HG03139 (cell line): ENCODE results near the gene RNF224.
A peak's percentile ranks its signal among the peaks of the same experiment; 100 is the strongest.

ENCODE experiments used
- ATAC-seq: cut with Tn5 transposase; IDR thresholded peaks from one replicate; pipeline ENCODE4 v1.9.1; 2021; ENCODE audit not compliant: unreplicated experiment

The RNF224 gene

GRCh38 chr9:137227054-137227852 is at the start of gene RNF224:
RNF224 (plus strand) TSS chr9:137227502; CDS start chr9:137228336, 834 bp downstream.
- ATAC-seq: no peak

DNA sequence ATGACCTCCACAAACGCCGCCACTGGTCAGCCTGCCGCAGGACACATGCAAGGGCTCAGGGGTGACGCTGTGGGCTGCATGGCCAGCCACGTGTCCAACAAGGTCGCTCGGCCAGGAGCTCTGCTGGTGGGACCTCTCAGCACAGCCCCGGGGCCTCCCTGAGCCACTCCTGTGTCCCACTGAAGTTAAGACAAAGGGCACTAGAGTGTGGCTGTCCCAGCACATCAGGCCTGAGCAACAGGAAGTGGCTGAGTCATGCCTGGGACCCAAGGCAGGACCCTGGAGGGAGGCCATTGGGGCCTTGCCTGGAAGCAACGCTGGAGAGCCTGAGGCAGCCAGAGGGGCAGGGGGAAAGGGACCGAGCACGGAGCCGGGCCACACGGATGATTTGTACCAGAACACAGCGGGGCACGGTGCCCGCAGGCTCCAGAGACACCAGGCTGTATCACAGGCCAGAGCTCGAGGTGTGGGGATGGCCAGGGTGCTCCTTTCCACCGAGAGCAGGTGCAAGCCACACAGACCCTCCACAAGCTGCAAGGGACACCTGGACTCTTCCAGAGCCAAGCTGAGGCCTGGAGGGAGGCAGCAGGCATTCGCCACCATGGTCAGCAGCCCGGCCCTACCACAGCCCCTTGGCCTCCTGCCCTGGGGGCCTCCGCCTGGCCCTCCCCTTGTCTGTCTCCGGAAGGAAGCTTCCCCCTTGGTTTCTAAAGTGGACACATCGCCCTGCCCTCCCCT is 48.9 kb upstream of the RNF224 start:
- no peak for ATAC-seq

- ATAC-seq: no peak
Observed at GRCh38 chr9:137178939-137179630, 48.2 kb upstream of the RNF224 start.

DNA sequence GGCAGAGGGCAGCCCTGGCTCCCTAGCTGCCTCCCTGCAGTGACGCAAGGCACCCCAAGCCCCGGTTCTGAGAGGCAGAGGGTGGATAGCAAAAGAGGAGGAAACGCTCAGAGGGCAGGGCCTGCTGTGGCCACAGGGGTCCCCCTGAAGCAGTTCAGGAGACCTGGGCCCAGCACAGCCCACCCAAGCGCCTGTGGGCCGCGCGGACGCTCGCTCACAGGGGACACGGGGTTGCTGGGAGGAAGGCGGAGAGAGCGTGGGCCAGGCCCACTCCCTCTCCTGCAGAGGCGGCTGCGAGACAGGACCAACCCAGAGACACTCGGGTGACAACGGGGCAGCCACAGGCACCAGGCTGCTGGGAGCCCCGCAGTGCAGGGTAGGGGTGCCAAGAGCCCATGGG is 47.5 kb upstream of the RNF224 start:
- no peak for ATAC-seq

DNA sequence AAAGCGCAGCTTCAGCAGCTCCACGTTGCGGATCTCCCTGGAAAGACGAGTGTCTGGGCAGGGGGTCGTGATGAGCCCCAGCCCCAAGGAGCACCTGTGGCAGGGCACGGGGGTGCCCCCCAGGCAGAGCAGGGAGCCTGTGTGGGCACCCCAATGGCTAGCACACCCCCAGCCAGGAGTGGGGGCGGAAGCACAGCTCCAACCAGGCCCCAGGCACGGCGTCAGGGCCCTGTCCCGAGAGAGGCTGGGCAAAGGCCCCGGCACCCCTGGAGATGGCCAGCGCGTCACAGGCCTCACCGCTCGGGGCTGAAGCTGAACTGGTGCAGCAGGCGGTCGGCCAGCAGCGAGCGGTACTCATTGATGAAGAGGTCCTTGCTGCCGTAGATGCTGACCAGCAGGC is 46.8 kb upstream of the RNF224 start:
- ATAC-seq: no peak

DNA sequence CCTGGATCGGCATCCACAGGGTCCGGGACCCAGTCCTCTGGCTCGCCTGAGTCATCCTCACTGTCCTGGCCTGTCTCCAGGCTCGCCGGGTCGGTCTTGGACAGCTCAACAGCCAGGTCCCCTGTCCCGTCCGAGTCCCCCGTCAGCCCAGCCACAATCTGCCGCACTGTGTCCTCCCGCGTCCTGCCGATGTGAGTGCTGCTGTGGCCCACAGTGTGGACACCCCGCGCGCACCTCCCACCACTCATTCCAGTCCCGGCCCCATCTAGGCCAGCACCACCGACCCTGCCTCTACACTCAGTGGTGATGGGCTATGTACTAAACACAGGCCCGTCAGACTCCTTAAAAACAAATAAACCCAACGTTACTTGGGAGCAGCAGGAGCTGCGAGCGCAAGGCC is 45.6 kb upstream of the RNF224 start:
- ATAC-seq: no peak

DNA sequence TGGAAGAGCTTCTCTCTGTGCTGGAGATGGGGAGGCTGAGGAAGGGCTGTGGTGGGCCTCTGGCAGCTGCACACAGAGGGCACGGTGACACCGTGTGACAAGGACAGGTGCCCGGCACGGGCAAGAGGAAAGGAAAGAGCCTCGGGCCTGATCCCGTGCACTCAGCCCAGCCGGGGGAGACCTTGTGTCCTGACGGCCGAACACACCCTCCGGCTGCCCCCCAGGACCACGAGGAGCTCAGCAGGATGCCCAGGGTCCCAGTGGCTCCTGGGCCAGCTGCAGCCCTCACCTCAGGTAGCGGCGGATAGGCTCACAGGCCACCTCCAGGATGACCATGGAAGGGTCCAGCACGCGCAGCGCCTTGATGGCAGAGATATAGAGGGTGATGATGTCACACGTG is 44.5 kb upstream of the RNF224 start:
- ATAC-seq: no peak

- no peak for ATAC-seq
Observed at GRCh38 chr9:137183980-137184595, 43.2 kb upstream of the RNF224 start.

DNA sequence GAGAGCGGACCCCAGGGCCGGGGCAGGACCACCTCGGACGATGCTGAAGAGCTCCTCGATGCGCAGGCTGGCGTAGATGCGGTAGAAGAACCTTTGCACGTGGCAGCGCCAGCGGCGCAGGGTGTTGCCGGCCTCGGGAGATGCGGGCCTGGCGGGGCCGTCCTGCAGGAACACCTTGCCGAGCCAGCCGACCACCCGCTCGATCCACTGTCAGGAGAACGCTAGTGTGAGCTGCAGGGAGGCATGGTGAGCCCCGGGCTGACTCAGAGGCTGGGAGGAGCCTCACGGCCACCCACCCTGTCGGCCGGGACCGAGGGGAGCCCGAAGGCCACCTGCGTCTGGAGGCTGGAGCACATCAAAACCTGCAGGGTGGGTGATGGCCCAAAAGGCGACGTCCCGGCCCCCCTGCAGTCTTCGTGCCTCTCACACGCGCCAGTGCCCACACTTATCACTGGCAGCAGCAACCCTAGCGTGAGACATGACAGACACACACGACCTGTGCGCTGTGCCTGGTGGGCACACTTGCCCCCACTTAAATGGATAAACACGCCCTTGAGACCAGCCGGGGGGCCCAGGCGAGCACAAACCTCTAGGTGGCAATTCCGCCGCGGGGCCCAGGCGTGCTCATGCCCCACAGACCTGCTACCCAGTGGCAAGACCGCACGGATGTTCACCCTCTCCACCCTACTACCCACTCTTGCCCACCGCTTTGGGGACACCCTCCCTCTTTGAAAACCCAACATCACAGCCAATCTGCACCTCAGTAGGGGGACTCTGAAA is 42.2 kb upstream of the RNF224 start:
- no peak for ATAC-seq

- no peak for ATAC-seq
Observed at GRCh38 chr9:137185921-137186320, 41.4 kb upstream of the RNF224 start.

DNA sequence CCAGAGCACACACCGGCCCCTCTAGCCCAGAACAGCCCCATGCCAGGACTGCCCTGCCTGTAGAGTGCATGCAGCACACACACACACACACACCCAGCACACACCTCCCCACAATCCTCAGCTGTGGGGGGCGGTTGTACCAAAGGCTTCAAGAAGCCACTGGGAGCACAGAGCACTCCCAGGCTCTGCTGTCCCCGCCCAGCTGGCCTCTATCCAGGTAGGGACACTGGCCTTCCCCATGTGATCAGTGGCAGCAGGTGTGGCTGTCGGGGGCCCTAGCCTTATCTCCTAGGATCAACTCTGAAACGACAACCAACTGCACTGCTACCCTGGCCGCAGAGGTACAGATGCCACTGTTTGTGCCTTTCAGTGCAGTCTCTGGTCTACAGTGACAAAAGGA is 40.9 kb upstream of the RNF224 start:
- ATAC-seq: no peak

DNA sequence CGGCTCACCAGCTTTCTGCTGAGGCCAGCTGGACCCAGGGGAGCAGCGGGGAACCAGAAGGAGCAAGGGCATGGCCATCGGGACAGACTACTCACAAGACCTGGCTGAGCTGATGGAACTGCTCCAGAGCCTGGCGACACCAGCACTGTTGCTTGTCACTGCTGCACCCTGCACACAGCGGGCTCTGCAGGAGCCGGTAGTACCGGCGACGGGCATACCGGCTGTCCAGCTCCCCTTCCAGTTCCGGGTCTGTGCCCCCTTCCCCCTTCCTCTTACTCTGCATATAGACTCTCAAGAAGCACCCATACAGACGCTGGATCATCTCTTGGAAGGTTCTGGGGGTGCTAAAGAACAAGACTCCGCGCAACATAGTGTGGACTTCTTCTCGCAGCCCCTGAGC is 39.9 kb upstream of the RNF224 start:
- no peak for ATAC-seq

DNA sequence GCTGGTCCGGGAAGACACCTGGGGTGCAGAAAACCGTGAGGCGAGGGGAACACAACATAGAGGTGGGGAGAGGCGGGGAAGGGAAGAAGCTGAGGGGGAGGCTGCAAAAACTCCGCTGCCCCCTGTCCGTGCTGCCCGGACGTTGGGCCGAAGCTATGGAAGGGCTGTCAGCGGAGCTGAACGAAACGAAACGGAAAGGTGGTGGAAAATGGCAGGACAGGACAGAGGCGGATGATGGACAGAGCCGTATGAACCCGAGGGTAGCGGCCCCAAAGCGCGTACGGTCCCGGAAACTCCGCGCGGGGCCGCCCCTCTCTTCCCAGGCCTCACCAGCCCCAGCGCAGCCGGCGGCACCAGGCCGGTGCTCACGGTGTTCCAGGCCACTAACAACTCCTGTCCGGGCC is 39.2 kb upstream of the RNF224 start:
- no peak for ATAC-seq

GRCh38 chr9:137188490-137189296 is 38.6 kb upstream of the RNF224 start, which contains the start of the genes ANAPC2 and SSNA1:
ANAPC2 (minus strand) TSS chr9:137188560; CDS start chr9:137188532, 28 bp downstream.
SSNA1 (plus strand) TSS chr9:137188676; CDS start chr9:137188727, 51 bp downstream.
- ATAC-seq: peak; percentile 65

DNA sequence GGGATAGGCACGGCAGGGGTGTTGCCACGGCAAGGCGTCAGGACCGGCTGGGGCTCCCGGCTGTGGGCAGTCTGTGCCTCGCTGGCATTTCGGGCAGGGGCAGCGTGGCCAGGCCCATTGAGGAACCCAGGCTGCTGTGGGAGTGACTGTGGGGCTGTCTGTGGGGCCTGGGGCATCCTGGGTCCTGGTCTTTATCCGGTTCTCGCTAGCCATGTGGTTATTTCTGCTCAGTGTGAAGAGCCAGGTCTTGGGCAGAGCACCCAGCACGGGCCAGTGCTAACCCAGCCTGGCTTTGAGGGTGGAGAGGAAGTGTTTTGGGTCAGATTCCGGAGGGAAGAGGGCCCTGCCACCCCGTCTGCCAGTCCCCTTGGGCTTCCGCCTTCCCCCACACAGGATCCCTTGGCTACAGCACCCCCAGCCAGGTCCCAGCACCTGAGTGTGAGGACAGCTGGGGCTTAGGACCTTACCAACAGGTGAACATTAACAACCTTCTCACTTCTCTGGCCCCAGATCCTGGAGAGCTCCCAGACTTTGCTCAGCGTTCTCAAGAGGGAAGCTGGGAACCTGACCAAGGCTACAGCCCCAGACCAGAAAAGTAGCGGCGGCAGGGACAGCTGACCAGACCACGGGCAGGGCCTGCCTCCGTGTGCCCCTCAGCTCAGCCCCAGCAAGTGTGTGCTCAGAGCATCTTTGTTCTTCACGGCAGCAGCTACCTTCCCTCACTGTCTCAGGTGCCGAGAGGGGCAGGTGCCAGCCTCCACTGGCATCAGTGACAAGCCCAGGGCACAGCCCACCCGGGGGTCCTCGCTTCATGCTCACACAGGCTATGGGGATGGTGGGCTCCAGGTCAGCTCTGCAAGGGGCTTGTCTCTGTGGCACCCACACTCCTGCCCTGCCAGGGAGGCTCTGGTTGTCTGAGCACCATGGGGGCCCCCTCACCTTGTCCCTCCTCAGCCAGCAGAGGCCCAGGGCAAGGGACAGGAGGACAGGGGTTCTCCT is 37.7 kb upstream of the RNF224 start:
- no peak for ATAC-seq

DNA sequence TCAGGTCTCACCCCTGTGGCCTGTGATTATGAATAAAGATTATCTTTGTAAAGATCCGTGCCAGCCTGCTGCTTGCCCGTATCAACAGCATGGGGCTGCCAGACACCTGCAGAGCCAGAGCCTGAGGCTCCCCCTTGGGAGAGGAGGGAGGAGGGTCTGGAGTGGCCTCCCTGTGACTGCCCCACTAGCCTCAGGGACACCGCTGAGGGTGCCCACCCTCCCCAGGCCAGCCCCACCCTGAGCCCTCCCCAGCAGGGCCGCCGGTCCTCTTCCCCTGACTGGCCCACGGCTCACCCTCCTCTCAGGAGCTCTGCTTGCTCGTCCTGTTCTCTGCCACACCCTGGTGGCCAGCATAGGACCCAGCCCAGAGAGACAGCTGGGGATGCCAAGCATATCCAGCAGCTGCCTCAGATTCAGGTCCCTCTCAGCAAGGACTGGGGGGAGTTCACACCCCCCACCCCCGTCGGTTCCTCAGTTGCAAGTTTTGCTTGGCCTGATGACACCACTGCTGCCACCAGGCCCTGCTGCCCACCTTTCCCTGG is 36.9 kb upstream of the RNF224 start:
- no peak for ATAC-seq

DNA sequence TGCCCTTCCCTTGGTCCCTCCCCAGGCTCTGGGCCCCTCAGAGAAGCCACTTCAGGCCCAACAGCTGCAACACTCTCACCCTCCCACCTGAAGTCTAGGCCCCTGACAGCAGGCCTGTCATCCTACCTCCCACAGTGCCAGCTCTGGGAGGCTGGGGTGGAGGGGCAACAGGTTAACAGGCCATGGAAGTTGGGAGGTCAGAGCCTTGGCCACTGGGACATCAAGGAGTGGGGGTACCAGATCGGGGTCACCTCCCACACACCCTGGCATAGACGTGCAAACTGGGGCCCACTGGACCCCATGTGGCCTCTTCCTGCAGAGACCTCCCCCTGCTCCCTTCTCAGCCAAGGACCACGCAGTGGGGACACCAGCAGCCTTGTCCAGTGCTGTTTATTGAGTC is 36.1 kb upstream of the RNF224 start:
- no peak for ATAC-seq
